ENCODE measurements around the gene TAPBP.

DNA sequence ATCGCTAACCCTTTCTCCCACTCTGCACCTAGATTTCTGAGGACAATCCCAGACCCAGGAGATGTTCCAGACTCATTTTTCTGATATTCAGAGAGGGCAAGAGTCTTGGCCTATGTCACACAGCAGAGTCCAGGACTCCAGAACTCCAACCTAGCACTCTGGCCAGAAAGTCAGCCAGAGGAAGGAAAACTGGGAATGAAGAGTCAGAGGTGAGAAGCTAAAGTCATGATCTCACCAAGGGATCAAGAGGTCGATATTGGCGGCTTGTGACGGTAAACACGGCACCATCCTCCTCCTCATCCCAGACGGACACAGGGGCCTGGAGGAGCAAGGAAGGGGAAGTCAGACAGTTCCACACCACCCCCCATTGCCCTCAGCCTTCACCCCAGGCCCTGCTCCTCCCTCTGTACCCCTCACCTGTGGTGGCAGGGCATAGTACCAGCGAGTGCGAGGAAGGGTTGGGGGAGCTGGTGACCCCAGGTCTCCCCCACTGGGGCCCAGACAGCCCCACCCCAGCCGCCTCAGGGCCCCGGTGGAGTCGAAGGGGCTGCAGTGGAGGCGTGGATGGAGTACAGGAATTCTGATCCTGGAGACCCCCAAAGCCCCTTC lies 17.0 kb downstream of the TAPBP start:
- TF ChIP-seq, protein P1, sequence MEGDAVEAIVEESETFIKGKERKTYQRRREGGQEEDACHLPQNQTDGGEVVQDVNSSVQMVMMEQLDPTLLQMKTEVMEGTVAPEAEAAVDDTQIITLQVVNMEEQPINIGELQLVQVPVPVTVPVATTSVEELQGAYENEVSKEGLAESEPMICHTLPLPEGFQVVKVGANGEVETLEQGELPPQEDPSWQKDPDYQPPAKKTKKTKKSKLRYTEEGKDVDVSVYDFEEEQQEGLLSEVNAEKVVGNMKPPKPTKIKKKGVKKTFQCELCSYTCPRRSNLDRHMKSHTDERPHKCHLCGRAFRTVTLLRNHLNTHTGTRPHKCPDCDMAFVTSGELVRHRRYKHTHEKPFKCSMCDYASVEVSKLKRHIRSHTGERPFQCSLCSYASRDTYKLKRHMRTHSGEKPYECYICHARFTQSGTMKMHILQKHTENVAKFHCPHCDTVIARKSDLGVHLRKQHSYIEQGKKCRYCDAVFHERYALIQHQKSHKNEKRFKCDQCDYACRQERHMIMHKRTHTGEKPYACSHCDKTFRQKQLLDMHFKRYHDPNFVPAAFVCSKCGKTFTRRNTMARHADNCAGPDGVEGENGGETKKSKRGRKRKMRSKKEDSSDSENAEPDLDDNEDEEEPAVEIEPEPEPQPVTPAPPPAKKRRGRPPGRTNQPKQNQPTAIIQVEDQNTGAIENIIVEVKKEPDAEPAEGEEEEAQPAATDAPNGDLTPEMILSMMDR (IDR thresholded peaks at IDR 0.05 in 2 of 3, conservative IDR thresholded peaks at IDR 0.05 in 1 of 3; ENCODE audit: borderline replicate concordance in 1 of 3, insufficient read depth in 1 of 3, low read depth in 2 of 3, low read length in 2 of 3): no peak
- no peak for TF ChIP-seq POLR2A (IDR thresholded peaks at IDR 0.05; ENCODE audit: borderline replicate concordance, extremely low read depth, insufficient read depth, insufficient read length)
- no peak for TF ChIP-seq POLR2AphosphoS5 (IDR thresholded peaks at IDR 0.05; ENCODE audit: low read depth, low read length)
- no peak for TF ChIP-seq EZH2 (IDR thresholded peaks at IDR 0.05)
- no peak for TF ChIP-seq TCF7L2 (IDR thresholded peaks at IDR 0.05; ENCODE audit: borderline replicate concordance, extremely low read depth, insufficient read depth, insufficient read length)
- TF ChIP-seq JUND (IDR thresholded peaks at IDR 0.05): no peak
- TF ChIP-seq FOSL1 (IDR thresholded peaks at IDR 0.05; ENCODE audit: low read depth): no peak
- TF ChIP-seq, protein P2, sequence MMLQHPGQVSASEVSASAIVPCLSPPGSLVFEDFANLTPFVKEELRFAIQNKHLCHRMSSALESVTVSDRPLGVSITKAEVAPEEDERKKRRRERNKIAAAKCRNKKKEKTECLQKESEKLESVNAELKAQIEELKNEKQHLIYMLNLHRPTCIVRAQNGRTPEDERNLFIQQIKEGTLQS (IDR thresholded peaks at IDR 0.05): no peak
- no peak for TF ChIP-seq EZH2phosphoT487 (IDR thresholded peaks at IDR 0.05; ENCODE audit: borderline replicate concordance)
- TF ChIP-seq YY1 (IDR thresholded peaks at IDR 0.05; ENCODE audit: extremely low read depth, insufficient replicate concordance, low read depth, low read length): no peak

Data from HCT116 (cell line).